Natural killer cell (primary cell): ENCODE results near the gene H1-8. TPM values are rescaled to one million over a fixed set of nuclear protein-coding genes. Genes with fewer than 3 reads are reported as not detected.

ENCODE experiments used
- ATAC-seq, 3 donors: fragments of 150-1000 bp in 2 of 3; fragments of 200-7000 bp in 1 of 3; cut with Tn5 transposase; 1 replicate in 1 of 3; 2 replicates in 2 of 3; pipeline ENCODE4 v1.10.0; 2021; ENCODE audit warnings: mild to moderate bottlenecking in 2 of 3, moderate library complexity in 2 of 3
- DNase-seq, 2 donors: peaks; one replicate each; pipeline versions ENCODE4 v3.0.0 to v3.0.0-alpha.2; 2013 to 2021; ENCODE audit warnings: mixed read lengths in 1 of 2
- H3K27ac ChIP-seq: one replicate; pipeline ENCODE4 v1.5.1; 2013; ENCODE audit warnings: mild to moderate bottlenecking, low read length
- H3K27me3 ChIP-seq: one replicate; pipeline ENCODE4 v1.6.1; 2013; ENCODE audit warnings: low read length; ENCODE audit not compliant: control insufficient read depth, insufficient read depth
- H3K36me3 ChIP-seq: one replicate; pipeline ENCODE4 v1.6.1; 2013; ENCODE audit warnings: low read length; ENCODE audit not compliant: control insufficient read depth, insufficient read depth
- H3K4me1 ChIP-seq: one replicate; pipeline ENCODE4 v1.6.1; 2013; ENCODE audit warnings: low read length; ENCODE audit not compliant: control insufficient read depth, insufficient read depth
- H3K4me3 ChIP-seq: one replicate; pipeline ENCODE4 v1.5.1; 2013; ENCODE audit warnings: low read length
- H3K9me3 ChIP-seq: one replicate; pipeline ENCODE4 v1.6.1; 2013; ENCODE audit warnings: low read length; ENCODE audit not compliant: control insufficient read depth, insufficient read depth
- H3K27ac Mint-ChIP-seq, 2 donors: one replicate each; pipeline ENCODE4 v1.8.0; 2022; ENCODE audit warnings: mild to moderate bottlenecking in 2 of 2, mixed read lengths in 2 of 2, moderate library complexity in 1 of 2
- H3K27me3 Mint-ChIP-seq, 2 donors: one replicate each; pipeline ENCODE4 v1.8.0; 2022; ENCODE audit warnings: low read depth in 2 of 2, mixed read lengths in 2 of 2
- H3K36me3 Mint-ChIP-seq: one replicate; pipeline ENCODE4 v1.8.0; 2022; ENCODE audit warnings: mixed read lengths
- H3K4me1 Mint-ChIP-seq, 2 donors: one replicate each; pipeline ENCODE4 v1.8.0; 2022; ENCODE audit warnings: mixed read lengths in 2 of 2
- H3K4me3 Mint-ChIP-seq: one replicate; pipeline ENCODE4 v1.8.0; 2022; ENCODE audit warnings: mild to moderate bottlenecking, moderate library complexity, mixed read lengths
- H3K9me3 Mint-ChIP-seq, 2 donors: one replicate each; pipeline ENCODE4 v1.8.0; 2022; ENCODE audit warnings: mixed read lengths in 2 of 2
- CTCF ChIP-seq: fragments of 200-600 bp; IDR thresholded peaks from one replicate; pipeline ENCODE4 v1.8.0; 2022; ENCODE audit warnings: antibody characterized with exemption
- WGBS: methylation state at CpG from one replicate; pipeline ENCODE4 v1.1.7; 2013; ENCODE audit warnings: missing lambda C conversion rate; ENCODE audit not compliant: insufficient coverage; 5-methylcytosine and 5-hydroxymethylcytosine counted together
- intact Hi-C: fragments of 100-400 bp; cut with micrococcal nuclease; formaldehyde crosslinking; loops from one replicate; pipeline ENCODE4 v1.14.2; 2022
- total RNA-seq, 4 donors: library from RNA; stranded (reverse); fragments of 120-200 nt in 1 of 4; gene quantifications; one replicate each; pipeline versions ENCODE4 v1.2.3 to v1.2.4, GENCODE V29; 2013 to 2022

The H1-8 gene
- total RNA-seq, 3 donors from 2014 or later (not counting 1 experiment from before 2014, with no cell fraction given): not detected

GRCh38 chr3:129519896-129520715 lies 22.9 kb upstream of the H1-8 start:
- no peak overlapping the region for H3K27ac Mint-ChIP-seq
- no peaks in the 10 kb centered on the region for H3K9me3 Mint-ChIP-seq
- H3K36me3 ChIP-seq: no peaks in the 10 kb centered on the region
- H3K36me3 Mint-ChIP-seq: no peaks in the 10 kb centered on the region
- H3K4me3 ChIP-seq: no peak overlapping the region
- ATAC-seq (no peak), DNase-seq (no peak)
- peaks cover 0 to 4% of the 10 kb centered on the region in 2 donors for H3K4me1 Mint-ChIP-seq
- no peaks in the 10 kb centered on the region for H3K4me1 ChIP-seq
- no peaks in the 10 kb centered on the region for H3K9me3 ChIP-seq
- intact Hi-C loops: no loop called here
- WGBS: 93% methylated on average over 15 of the region's 15 CpGs
- no peak overlapping the region for H3K4me3 Mint-ChIP-seq
- no peaks in the 10 kb centered on the region for H3K27me3 ChIP-seq
- no peak for TF ChIP-seq CTCF
- no peaks in the 10 kb centered on the region for H3K27me3 Mint-ChIP-seq
- H3K27ac ChIP-seq: no peak overlapping the region

- no peaks in the 10 kb centered on the region for H3K9me3 ChIP-seq
- ATAC-seq: no peak
- H3K4me3 ChIP-seq: no peak overlapping the region
- H3K4me1 ChIP-seq: peaks cover 7% of the 10 kb centered on the region
- no peaks in the 10 kb centered on the region for H3K36me3 Mint-ChIP-seq
- H3K4me3 Mint-ChIP-seq: no peak overlapping the region
- no peak overlapping the region for H3K27ac ChIP-seq
- no peak for DNase-seq
- H3K27me3 ChIP-seq: no peaks in the 10 kb centered on the region
- H3K36me3 ChIP-seq: no peaks in the 10 kb centered on the region
- H3K27me3 Mint-ChIP-seq: no peaks in the 10 kb centered on the region
- WGBS: 88% methylated on average over 4 of the region's 4 CpGs
- intact Hi-C loops: no loop called here
- no peak for TF ChIP-seq CTCF
- peaks cover 0 to 4% of the 10 kb centered on the region in 2 donors for H3K4me1 Mint-ChIP-seq
- no peaks in the 10 kb centered on the region for H3K9me3 Mint-ChIP-seq
- H3K27ac Mint-ChIP-seq: no peak overlapping the region
Observed at GRCh38 chr3:129520960-129521359, 22.0 kb upstream of the H1-8 start.

- no peak for DNase-seq
- no peaks in the 10 kb centered on the region for H3K36me3 Mint-ChIP-seq
- TF ChIP-seq CTCF: no peak
- Histone ChIP-seq H3K27ac (no peak overlapping the region), H3K4me3 (no peak overlapping the region), H3K27me3 (no peaks in the 10 kb centered on the region), H3K4me1 (peaks cover 12% of the 10 kb centered on the region), H3K36me3 (no peaks in the 10 kb centered on the region), H3K9me3 (no peaks in the 10 kb centered on the region)
- peaks cover 0 to 4% of the 10 kb centered on the region in 2 donors for H3K4me1 Mint-ChIP-seq
- intact Hi-C loops: no loop called here
- no peaks in the 10 kb centered on the region for H3K27me3 Mint-ChIP-seq
- no peaks in the 10 kb centered on the region for H3K9me3 Mint-ChIP-seq
- no peak overlapping the region for H3K27ac Mint-ChIP-seq
- ATAC-seq: no peak
- no peak overlapping the region for H3K4me3 Mint-ChIP-seq
- 91% methylated on average over 6 of the region's 8 CpGs for WGBS
Observed at GRCh38 chr3:129521611-129522010, 21.4 kb upstream of the H1-8 start.

GRCh38 chr3:129522953-129523352 lies 20.0 kb upstream of the H1-8 start:
- Mint-ChIP-seq H3K4me3 (no peak overlapping the region), H3K27ac (no peak overlapping the region), H3K27me3 (no peaks in the 10 kb centered on the region), H3K4me1 (peaks cover 0 to 4% of the 10 kb centered on the region in 2 donors), H3K9me3 (no peaks in the 10 kb centered on the region), H3K36me3 (no peaks in the 10 kb centered on the region)
- Histone ChIP-seq H3K9me3 (no peaks in the 10 kb centered on the region), H3K27ac (no peak overlapping the region), H3K27me3 (no peaks in the 10 kb centered on the region), H3K36me3 (no peaks in the 10 kb centered on the region), H3K4me1 (peaks cover 12% of the 10 kb centered on the region), H3K4me3 (no peak overlapping the region)
- ATAC-seq (no peak), DNase-seq (no peak)
- TF ChIP-seq CTCF: no peak
- WGBS: 89% methylated on average over 5 of the region's 5 CpGs
- intact Hi-C loops: no loop called here
